NCI-H345 treated with DMSO at 0.1 percent for 48 hours (cell line): ENCODE results near the gene LAPTM4A.

Source experiments
- DNase-seq: peaks from one replicate; lab custom pipeline; 2025; ENCODE audit not compliant: unreplicated experiment; lab: John Stamatoyannopoulos, UW

LAPTM4A gene

DNA sequence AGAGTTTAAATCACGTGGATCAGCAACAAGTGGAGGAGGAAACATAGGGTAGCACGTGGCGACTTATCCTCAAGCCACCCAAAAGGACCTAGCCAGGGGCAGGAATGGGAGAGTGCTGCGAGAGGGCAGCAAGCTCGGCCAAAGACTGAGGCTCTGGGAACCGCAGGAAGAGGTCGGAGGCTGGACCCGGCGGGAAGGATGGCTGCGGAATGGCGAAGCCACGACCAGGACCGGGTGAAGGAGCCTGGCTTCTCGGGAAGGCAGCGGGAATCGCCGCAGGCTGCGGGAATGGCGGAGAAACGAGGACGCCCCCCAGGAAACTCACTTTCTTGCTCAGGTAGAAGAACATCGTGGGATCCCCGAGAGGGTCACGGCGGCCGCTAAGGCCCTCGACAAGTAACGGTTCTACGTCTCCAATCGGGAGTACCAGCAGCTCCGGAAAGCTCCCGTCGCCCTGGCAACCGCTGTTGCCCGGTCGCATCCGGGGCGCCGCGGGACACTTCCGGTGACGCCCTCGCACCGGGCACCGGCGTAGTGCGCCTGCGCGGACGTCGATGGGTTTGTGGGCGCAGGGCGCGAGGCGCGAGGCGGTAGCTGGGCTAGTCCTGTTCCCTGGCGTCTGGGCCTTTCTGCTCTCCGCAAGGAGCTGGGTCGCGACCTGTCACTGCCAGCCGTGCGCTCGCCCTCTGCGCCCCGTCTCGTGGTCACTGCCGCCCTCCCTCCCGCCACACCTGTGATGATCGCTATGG lies 61.6 kb downstream of the LAPTM4A start, which contains the start of gene WDR35:
TSS of gene WDR35 (minus strand) at position 439 of the 749 bp plus-strand sequence. CDS start at position 349, 90 bp downstream.
- DNase-seq = peak; percentile 95

DNA sequence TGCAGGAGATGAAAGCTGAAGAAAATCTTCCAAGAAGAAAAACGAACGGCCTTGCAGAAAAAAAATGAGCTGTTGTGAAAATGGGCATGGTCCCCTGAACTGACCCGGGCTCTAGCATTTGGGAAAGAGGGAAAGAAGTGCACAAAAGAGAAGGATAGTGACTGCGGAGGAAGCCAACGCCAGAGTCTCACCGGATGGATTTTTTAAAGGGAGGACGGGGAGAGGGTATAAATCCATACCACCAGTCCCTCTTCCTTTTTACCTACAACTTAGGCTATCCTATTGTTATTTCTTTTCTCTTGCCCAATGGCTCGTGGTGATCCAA lies 62.1 kb downstream of the LAPTM4A start:
- peak; percentile 27 for DNase-seq

DNA sequence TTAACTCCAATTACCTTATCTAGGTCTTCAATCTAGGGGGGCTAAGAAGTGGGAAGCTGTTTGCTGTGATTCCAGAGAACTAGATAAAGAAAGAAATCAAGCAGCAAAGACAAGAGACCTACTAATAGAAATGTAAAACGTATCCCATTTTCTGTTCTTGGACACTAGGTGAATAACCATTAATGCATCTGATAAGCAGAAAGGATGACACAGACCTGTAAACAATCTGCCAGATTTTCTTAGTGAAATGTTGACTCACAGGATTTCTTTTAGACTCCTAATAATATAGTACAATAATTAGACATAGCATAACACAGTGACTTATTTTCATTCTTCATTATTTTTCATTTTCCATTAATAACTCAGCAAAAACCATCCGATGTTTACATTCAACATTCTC lies 62.8 kb downstream of the LAPTM4A start:
- no peak for DNase-seq

DNA sequence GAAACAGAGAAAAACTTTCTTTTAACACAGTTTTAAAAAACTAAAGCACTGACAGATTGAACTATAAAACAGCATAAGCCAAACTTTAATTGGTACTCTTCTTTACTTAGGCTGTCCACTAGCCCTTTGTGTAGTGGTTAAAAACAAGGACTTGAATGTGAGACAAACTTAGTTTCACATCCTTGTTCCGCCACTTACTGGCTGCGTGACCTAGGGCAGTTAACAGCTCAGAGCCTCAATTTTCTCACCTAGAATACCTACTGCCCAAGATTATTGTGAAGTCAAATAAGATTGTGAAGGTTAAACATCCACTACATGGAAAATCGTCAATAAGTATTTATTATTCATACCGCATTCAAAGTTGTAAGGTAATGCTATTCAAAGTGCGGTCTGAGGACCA lies 63.5 kb downstream of the LAPTM4A start:
- DNase-seq = no peak
